ENCODE data around the gene GLP1R. TPM values are rescaled to one million over a fixed set of nuclear protein-coding genes. Genes with fewer than 3 reads are reported as not detected.

GLP1R gene
- total RNA-seq, 1 donor from 2014 or later, result 0.18 TPM

DNA sequence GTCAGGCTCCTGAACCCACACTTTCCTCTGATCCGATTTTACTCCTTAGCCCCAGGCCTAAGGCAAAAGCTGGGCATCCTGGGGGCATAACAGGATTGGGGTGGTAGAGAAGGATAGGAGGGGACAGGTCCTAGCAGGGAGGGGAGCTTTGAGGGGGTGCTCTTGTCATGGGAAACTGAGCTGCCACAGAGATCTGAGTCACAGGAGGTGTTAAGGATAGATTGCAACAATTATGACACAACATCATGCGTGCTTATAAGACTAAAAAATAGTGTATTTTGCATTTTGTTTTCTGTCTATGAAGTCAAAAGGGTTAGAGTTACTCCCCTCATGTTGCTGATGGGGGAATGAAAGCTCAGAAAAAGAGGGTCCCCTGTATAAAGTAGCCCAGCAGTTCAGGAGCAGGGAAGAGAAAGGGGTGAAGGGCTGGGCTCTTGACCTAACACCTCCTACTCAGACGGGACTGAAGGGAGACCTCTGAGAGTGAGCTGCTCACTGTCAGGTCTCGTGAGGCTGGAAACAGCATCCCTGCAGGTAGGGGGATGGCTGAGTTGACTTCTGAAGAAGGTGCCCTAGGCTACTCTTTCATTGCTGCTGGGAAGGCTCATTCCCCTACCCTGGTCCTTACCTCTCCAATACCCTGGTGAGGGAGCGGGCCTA lies 2.0 kb downstream of the GLP1R start:
- Mint-ChIP-seq H3K4me1 (ENCODE audit: low read depth) (peaks cover 20% of the 10 kb centered on the region), H3K27ac (peak overlapping the region; percentile 26), H3K27me3 (ENCODE audit: insufficient read depth) (peaks cover 42% of the 10 kb centered on the region), H3K36me3 (ENCODE audit: low read depth) (no peaks in the 10 kb centered on the region), H3K9me3 (no peaks in the 10 kb centered on the region), H3K4me3 (no peak overlapping the region)
- DNase-seq (ENCODE audit: low spot score), result no peak
- intact Hi-C loops (cut with micrococcal nuclease), result no loop called here

- no peak for DNase-seq (ENCODE audit: low spot score)
- intact Hi-C loops (cut with micrococcal nuclease), result no loop called here
- H3K4me1 Mint-ChIP-seq (ENCODE audit: low read depth), result peaks cover 20% of the 10 kb centered on the region
- H3K9me3 Mint-ChIP-seq, result no peaks in the 10 kb centered on the region
- no peaks in the 10 kb centered on the region for H3K36me3 Mint-ChIP-seq (ENCODE audit: low read depth)
- peaks cover 42% of the 10 kb centered on the region for H3K27me3 Mint-ChIP-seq (ENCODE audit: insufficient read depth)
- H3K27ac Mint-ChIP-seq, result no peak overlapping the region
- no peak overlapping the region for H3K4me3 Mint-ChIP-seq
Observed at GRCh38 chr6:39051399-39052122, 3.0 kb downstream of the GLP1R start.

- intact Hi-C loops (cut with micrococcal nuclease), result no loop called here
- peaks cover 28% of the 10 kb centered on the region for H3K27me3 Mint-ChIP-seq (ENCODE audit: insufficient read depth)
- no peaks in the 10 kb centered on the region for H3K9me3 Mint-ChIP-seq
- peaks cover 20% of the 10 kb centered on the region for H3K4me1 Mint-ChIP-seq (ENCODE audit: low read depth)
- DNase-seq (ENCODE audit: low spot score), result no peak
- H3K36me3 Mint-ChIP-seq (ENCODE audit: low read depth), result no peaks in the 10 kb centered on the region
- H3K27ac Mint-ChIP-seq, result no peak overlapping the region
- no peak overlapping the region for H3K4me3 Mint-ChIP-seq
Observed at GRCh38 chr6:39053016-39053624, 4.5 kb downstream of the GLP1R start.

GRCh38 chr6:39053854-39054576 lies 5.4 kb downstream of the GLP1R start:
- DNase-seq (ENCODE audit: low spot score), result no peak
- no peaks in the 10 kb centered on the region for H3K36me3 Mint-ChIP-seq (ENCODE audit: low read depth)
- H3K9me3 Mint-ChIP-seq, result no peaks in the 10 kb centered on the region
- H3K27me3 Mint-ChIP-seq (ENCODE audit: insufficient read depth), result peaks cover 28% of the 10 kb centered on the region
- H3K4me1 Mint-ChIP-seq (ENCODE audit: low read depth), result peaks cover 20% of the 10 kb centered on the region
- no peak overlapping the region for H3K27ac Mint-ChIP-seq
- H3K4me3 Mint-ChIP-seq, result no peak overlapping the region
- intact Hi-C loops (cut with micrococcal nuclease), result no loop called here

DNA sequence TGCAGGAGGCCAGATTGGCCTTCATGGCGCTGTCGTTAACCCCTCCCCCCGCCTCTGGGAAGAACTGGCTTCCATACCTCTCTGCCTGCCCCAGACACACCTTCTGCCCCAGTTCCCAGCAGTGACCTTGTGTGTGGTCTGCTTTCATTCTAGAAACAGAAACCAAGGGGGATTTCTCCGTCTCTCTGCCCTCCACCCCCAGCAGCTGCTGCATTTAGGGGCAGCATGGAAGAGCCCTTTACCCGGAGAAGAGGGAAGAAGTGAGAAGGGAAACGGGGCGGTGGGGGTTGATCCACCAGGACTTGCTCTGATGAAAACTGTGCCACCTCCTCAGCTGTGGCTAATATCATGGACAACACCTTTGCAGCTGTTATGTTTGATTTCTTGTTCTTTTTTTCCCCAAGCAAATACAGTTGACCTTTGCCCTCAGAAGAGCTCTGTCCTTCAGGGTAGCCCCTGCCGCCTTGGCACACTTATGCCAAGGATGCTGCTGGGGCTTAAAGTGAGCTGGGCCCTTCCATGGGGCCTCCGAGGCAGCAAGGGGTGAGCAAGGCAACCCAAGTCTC lies 6.1 kb downstream of the GLP1R start:
- Mint-ChIP-seq H3K9me3 (no peaks in the 10 kb centered on the region), H3K36me3 (ENCODE audit: low read depth) (no peaks in the 10 kb centered on the region), H3K27ac (no peak overlapping the region), H3K4me3 (no peak overlapping the region), H3K27me3 (ENCODE audit: insufficient read depth) (peaks cover 23% of the 10 kb centered on the region), H3K4me1 (ENCODE audit: low read depth) (peaks cover 20% of the 10 kb centered on the region)
- DNase-seq (ENCODE audit: low spot score), result no peak
- intact Hi-C loops (cut with micrococcal nuclease), result no loop called here

DNA sequence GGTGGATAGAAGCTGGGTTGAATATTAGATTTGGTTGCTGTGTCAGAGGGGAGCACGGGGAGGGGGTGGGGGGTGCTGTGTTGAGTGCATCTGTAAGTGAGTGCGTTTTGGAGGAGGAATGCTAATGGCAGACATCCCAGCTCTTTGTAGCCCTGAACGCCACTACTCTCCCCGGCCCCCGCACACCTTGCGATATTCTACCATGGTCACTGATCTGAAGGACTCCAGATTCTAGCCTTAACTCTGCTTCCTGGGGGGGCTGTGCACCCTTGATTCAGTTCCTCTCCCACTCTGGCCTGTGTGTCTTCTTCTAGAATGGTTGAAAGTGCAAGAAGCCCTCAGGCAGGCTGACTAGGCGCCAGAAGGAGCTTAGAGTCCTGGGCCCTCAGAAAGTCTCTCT lies 7.1 kb downstream of the GLP1R start:
- Mint-ChIP-seq H3K27me3 (ENCODE audit: insufficient read depth) (peaks cover 17% of the 10 kb centered on the region), H3K27ac (no peak overlapping the region), H3K36me3 (ENCODE audit: low read depth) (no peaks in the 10 kb centered on the region), H3K4me3 (no peak overlapping the region), H3K9me3 (no peaks in the 10 kb centered on the region), H3K4me1 (ENCODE audit: low read depth) (peaks cover 14% of the 10 kb centered on the region)
- no peak for DNase-seq (ENCODE audit: low spot score)
- intact Hi-C loops (cut with micrococcal nuclease), result no loop called here

GRCh38 chr6:39056191-39056590 lies 7.6 kb downstream of the GLP1R start:
- DNase-seq (ENCODE audit: low spot score), result no peak
- peaks cover 9% of the 10 kb centered on the region for H3K4me1 Mint-ChIP-seq (ENCODE audit: low read depth)
- H3K4me3 Mint-ChIP-seq, result no peak overlapping the region
- H3K36me3 Mint-ChIP-seq (ENCODE audit: low read depth), result no peaks in the 10 kb centered on the region
- H3K27me3 Mint-ChIP-seq (ENCODE audit: insufficient read depth), result peaks cover 20% of the 10 kb centered on the region
- no peaks in the 10 kb centered on the region for H3K9me3 Mint-ChIP-seq
- intact Hi-C loops (cut with micrococcal nuclease), result no loop called here
- no peak overlapping the region for H3K27ac Mint-ChIP-seq

GRCh38 chr6:39056681-39057080 lies 8.1 kb downstream of the GLP1R start:
- Mint-ChIP-seq H3K36me3 (ENCODE audit: low read depth) (no peaks in the 10 kb centered on the region), H3K27me3 (ENCODE audit: insufficient read depth) (peaks cover 22% of the 10 kb centered on the region), H3K27ac (no peak overlapping the region), H3K9me3 (no peaks in the 10 kb centered on the region), H3K4me1 (ENCODE audit: low read depth) (peaks cover 4% of the 10 kb centered on the region), H3K4me3 (no peak overlapping the region)
- intact Hi-C loops (cut with micrococcal nuclease), result no loop called here
- no peak for DNase-seq (ENCODE audit: low spot score)

GRCh38 chr6:39057251-39058155 lies 8.9 kb downstream of the GLP1R start:
- no peaks in the 10 kb centered on the region for H3K9me3 Mint-ChIP-seq
- H3K27ac Mint-ChIP-seq, result no peak overlapping the region
- H3K27me3 Mint-ChIP-seq (ENCODE audit: insufficient read depth), result peaks cover 24% of the 10 kb centered on the region
- no peaks in the 10 kb centered on the region for H3K4me1 Mint-ChIP-seq (ENCODE audit: low read depth)
- no peak overlapping the region for H3K4me3 Mint-ChIP-seq
- intact Hi-C loops (cut with micrococcal nuclease), result no loop called here
- DNase-seq (ENCODE audit: low spot score), result no peak
- H3K36me3 Mint-ChIP-seq (ENCODE audit: low read depth), result no peaks in the 10 kb centered on the region

DNA sequence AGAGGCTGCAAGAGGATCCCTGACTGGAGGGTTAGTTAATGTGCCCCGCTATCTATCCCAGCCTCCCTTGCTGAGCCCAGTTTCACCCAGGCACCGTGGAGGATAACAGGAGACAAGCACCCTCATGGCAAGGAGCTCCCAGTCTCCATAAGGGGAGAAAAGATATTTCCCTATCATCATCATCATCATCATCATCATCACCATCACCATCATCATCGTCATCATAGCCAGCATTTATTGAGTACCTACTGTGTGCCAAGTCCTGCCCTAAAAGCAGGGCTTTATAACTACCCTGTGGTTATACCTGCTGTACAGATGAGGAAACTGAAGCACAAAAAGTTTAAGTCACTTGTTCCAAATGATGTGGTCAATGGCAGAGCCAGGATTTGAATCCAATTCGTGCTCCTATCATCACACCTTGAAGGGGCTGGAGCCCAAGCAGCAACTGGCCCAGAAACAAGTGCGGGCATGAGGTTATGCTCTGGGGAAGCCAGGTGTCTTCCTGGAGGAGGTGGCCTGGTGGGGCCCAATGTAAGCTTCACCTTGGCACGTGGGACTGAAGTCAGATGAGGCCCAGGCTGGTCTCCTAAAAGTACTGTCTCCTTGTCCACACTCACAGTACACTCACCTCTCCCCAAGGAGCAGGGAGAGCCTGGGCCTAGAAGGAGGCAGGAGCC lies 10.0 kb downstream of the GLP1R start:
- no peak overlapping the region for H3K27ac Mint-ChIP-seq
- no peaks in the 10 kb centered on the region for H3K9me3 Mint-ChIP-seq
- DNase-seq (ENCODE audit: low spot score), result no peak
- intact Hi-C loops (cut with micrococcal nuclease), result no loop called here
- no peaks in the 10 kb centered on the region for H3K4me1 Mint-ChIP-seq (ENCODE audit: low read depth)
- H3K27me3 Mint-ChIP-seq (ENCODE audit: insufficient read depth), result peaks cover 23% of the 10 kb centered on the region
- H3K4me3 Mint-ChIP-seq, result no peak overlapping the region
- no peaks in the 10 kb centered on the region for H3K36me3 Mint-ChIP-seq (ENCODE audit: low read depth)

DNA sequence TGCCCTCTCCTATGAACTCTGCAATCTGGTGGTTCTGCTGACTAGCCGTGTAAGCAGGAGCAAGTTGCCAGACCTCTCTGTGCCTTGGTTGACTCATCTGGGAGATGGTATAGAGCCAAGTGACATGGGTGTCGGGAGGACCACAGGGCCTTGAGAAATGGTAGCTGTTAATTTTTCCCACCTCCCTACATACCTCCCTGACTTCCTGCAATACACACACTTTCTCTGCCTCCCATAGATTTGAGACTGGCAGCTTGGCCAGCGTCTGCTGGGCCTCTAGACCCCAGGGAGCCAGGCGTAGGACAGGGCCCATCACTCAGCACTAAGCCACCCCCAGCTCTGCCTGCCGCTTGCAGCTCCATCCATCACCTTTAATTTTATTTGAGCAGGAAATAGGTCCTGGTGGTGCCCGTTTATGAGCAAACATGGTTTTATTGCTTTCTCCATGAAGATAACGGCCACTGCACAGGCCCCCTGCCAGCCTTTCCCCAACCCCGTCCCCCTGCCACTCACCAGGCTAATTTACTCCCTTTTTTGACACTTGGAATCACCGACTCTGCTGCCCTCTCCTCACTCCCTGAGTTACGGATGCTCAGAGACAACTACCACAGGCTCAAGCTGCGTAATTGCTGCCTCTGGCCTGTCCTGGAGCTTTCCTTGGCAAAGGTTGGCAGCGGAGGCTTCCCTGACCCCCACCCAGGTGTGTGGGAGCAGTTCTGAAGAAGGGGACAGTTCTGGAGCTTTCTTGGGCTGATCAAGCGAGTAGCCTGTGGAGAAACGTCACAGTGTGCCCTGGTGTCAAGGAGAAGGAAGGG lies 11.1 kb downstream of the GLP1R start:
- no peak overlapping the region for H3K4me3 Mint-ChIP-seq
- H3K27me3 Mint-ChIP-seq (ENCODE audit: insufficient read depth), result peaks cover 18% of the 10 kb centered on the region
- H3K9me3 Mint-ChIP-seq, result no peaks in the 10 kb centered on the region
- intact Hi-C loops (cut with micrococcal nuclease), result no loop called here
- H3K27ac Mint-ChIP-seq, result no peak overlapping the region
- DNase-seq (ENCODE audit: low spot score), result no peak
- H3K4me1 Mint-ChIP-seq (ENCODE audit: low read depth), result no peaks in the 10 kb centered on the region
- no peaks in the 10 kb centered on the region for H3K36me3 Mint-ChIP-seq (ENCODE audit: low read depth)

Data from activated T-helper 1 cell treated with anti-CD3 and anti-CD28 coated beads, Interleukin-12 subunit alpha, Interleukin-12 subunit beta, Interleukin-2, Interleukin-4 antibody, amounts not matched to agents 30 ng/mL and 10 ng/mL and 1 ng/mL, durations not matched to agents 14 hours and 24 hours and 36 hours (primary cell).